Neural cell (in vitro differentiated cells): ENCODE measurements around the gene TNFSF11. TPM values are rescaled to one million over a fixed set of nuclear protein-coding genes. Genes with fewer than 3 reads are reported as not detected.

Experiments used
- H2AFZ ChIP-seq: fragments of 200-600, 300-800 bp; sonication (generic), shearing (Covaris generic); 2 replicates; pipeline ENCODE4 v1.6.0; 2014; ENCODE audit warnings: low read depth, mild to moderate bottlenecking, antibody characterized with exemption, low read length, moderate library complexity
- H3F3A ChIP-seq: fragments of 200-600 bp; shearing (Covaris generic); 2 replicates; pipeline ENCODE4 v1.6.1; 2016; ENCODE audit warnings: mild to moderate bottlenecking, moderate library complexity, mixed read lengths, antibody characterized with exemption, low read length; ENCODE audit not compliant: insufficient read depth, poor library complexity, severe bottlenecking
- H3K27ac ChIP-seq: fragments of 200-600, 300-800 bp; sonication (generic), shearing (Covaris generic); 2 replicates; pipeline ENCODE4 v1.5.1; 2014; ENCODE audit warnings: mild to moderate bottlenecking, low read length, moderate library complexity
- H3K27me3 ChIP-seq: fragments of 300-800, 200-600 bp; sonication (generic), shearing (Covaris generic); 2 replicates; pipeline ENCODE4 v1.6.0; 2014; ENCODE audit warnings: mild to moderate bottlenecking, low read depth, low read length, moderate library complexity; ENCODE audit not compliant: insufficient read depth
- H3K36me3 ChIP-seq: fragments of 300-800, 200-600 bp; sonication (generic), shearing (Covaris generic); 2 replicates; pipeline ENCODE4 v1.5.1; 2014; ENCODE audit warnings: mild to moderate bottlenecking, antibody characterized with exemption, low read length, moderate library complexity; ENCODE audit not compliant: insufficient read depth
- H3K4me2 ChIP-seq: fragments of 300-800, 200-600 bp; sonication (generic), shearing (Covaris generic); 2 replicates; pipeline ENCODE4 v1.6.0; 2014; ENCODE audit warnings: mild to moderate bottlenecking, low read length
- H3K4me3 ChIP-seq: fragments of 300-800, 200-600 bp; sonication (generic), shearing (Covaris generic); 2 replicates; pipeline ENCODE4 v1.5.1; 2014; ENCODE audit warnings: mild to moderate bottlenecking, low read length, moderate library complexity
- H3K79me2 ChIP-seq: fragments of 200-600 bp; shearing (Covaris generic); replicated peaks from 2 replicates; pipeline ENCODE4 v1.6.0; 2014; ENCODE audit warnings: mild to moderate bottlenecking, low read length, moderate library complexity; ENCODE audit not compliant: insufficient read depth
- H3K9ac ChIP-seq: fragments of 300-800, 200-600 bp; sonication (generic), shearing (Covaris generic); 2 replicates; pipeline ENCODE4 v1.6.1; 2016; ENCODE audit warnings: mild to moderate bottlenecking, low read length, mixed read lengths
- H3K9me2 ChIP-seq: fragments of 200-600 bp; shearing (Covaris generic); 2 replicates; pipeline ENCODE4 v1.6.1; 2016; ENCODE audit warnings: mild to moderate bottlenecking, low read length, mixed read lengths; ENCODE audit not compliant: insufficient read depth
- H3K9me3 ChIP-seq: fragments of 200-600, 300-800 bp; sonication (generic), shearing (Covaris generic); 2 replicates; pipeline ENCODE4 v1.6.1; 2016; ENCODE audit warnings: mild to moderate bottlenecking, mixed run types, low read length, moderate library complexity, mixed read lengths
- H4K20me1 ChIP-seq: fragments of 200-600 bp; shearing (Covaris generic); 2 replicates; pipeline ENCODE4 v1.6.1; 2016; ENCODE audit warnings: mild to moderate bottlenecking, mixed run types; ENCODE audit not compliant: insufficient read depth
- CTCF ChIP-seq: fragments of 450-650 bp; IDR thresholded peaks from 2 replicates; pipeline ENCODE4 v1.5.1; 2014; ENCODE audit warnings: antibody characterized with exemption, mild to moderate bottlenecking, moderate library complexity; ENCODE audit not compliant: poor library complexity, severe bottlenecking
- EP300 ChIP-seq: fragments of 450-650 bp; conservative IDR thresholded peaks from 2 replicates; pipeline ENCODE4 v1.6.1; 2014; ENCODE audit warnings: antibody characterized with exemption, mild to moderate bottlenecking, moderate library complexity; ENCODE audit not compliant: poor library complexity, severe bottlenecking
- EZH2 ChIP-seq: fragments of 200-600, 300-800 bp; shearing (Covaris generic), sonication (generic); IDR thresholded peaks from 2 replicates; pipeline ENCODE4 v1.6.1; 2014; ENCODE audit warnings: antibody characterized with exemption, low read length, borderline replicate concordance, mild to moderate bottlenecking; ENCODE audit not compliant: insufficient read depth, poor library complexity, severe bottlenecking
- MXI1 ChIP-seq: fragments of 450-650 bp; conservative IDR thresholded peaks from 2 replicates; pipeline ENCODE4 v1.6.1; 2014; ENCODE audit warnings: antibody characterized with exemption, mild to moderate bottlenecking; ENCODE audit not compliant: poor library complexity, severe bottlenecking
- POLR2AphosphoS5 ChIP-seq: IDR thresholded peaks from 2 replicates; pipeline ENCODE4 v1.6.1; 2012
- RAD21 ChIP-seq: fragments of 450-650 bp; conservative IDR thresholded peaks from 2 replicates; pipeline ENCODE4 v1.6.1; 2014; ENCODE audit warnings: antibody characterized with exemption, mild to moderate bottlenecking, moderate library complexity
- REST ChIP-seq: IDR thresholded peaks from 2 replicates; pipeline ENCODE4 v1.6.1; 2012; ENCODE audit warnings: borderline replicate concordance
- SMC3 ChIP-seq: fragments of 450-650 bp; conservative IDR thresholded peaks from 2 replicates; pipeline ENCODE4 v1.6.1; 2014; ENCODE audit warnings: antibody characterized with exemption, mild to moderate bottlenecking, moderate library complexity; ENCODE audit not compliant: poor library complexity
- TAF1 ChIP-seq: IDR thresholded peaks from 2 replicates; pipeline ENCODE4 v1.6.1; 2012; ENCODE audit warnings: low read depth
- polyA plus RNA-seq: library from polyadenylated mRNA; depleted of rRNA; stranded (reverse); fragments of >200 nt; gene quantifications from 2 replicates; pipeline ENCODE4 v1.2.3, GENCODE V29; 2014

TNFSF11 gene
- polyA plus RNA-seq, 1 donor from 2014 or later = not detected

GRCh38 chr13:42650506-42650905 lies 76.6 kb downstream of the TNFSF11 start:
- Histone ChIP-seq H3K4me3 (no peak overlapping the region), H3K9me2 (no peaks in the 10 kb centered on the region), H3K27me3 (no peaks in the 10 kb centered on the region), H3K27ac (no peak overlapping the region), H3F3A (no peaks in the 10 kb centered on the region), H2AFZ (no peak overlapping the region), H3K79me2 (no peaks in the 10 kb centered on the region), H3K9ac (no peak overlapping the region), H3K9me3 (no peaks in the 10 kb centered on the region), H4K20me1 (no peaks in the 10 kb centered on the region), H3K36me3 (no peaks in the 10 kb centered on the region), H3K4me2 (no peak overlapping the region)
- no peak for TF ChIP-seq SMC3

GRCh38 chr13:42651936-42652641 lies 78.1 kb downstream of the TNFSF11 start:
- no peak overlapping the region for H2AFZ ChIP-seq
- no peaks in the 10 kb centered on the region for H3K36me3 ChIP-seq
- H3F3A ChIP-seq = no peaks in the 10 kb centered on the region

More at GRCh38 chr13:42651936-42652641, 78.1 kb downstream of the TNFSF11 start:
- Histone ChIP-seq H3K9ac (no peak overlapping the region), H3K27ac (no peak overlapping the region), H3K27me3 (no peaks in the 10 kb centered on the region), H3K9me3 (no peaks in the 10 kb centered on the region), H3K4me2 (no peak overlapping the region), H3K79me2 (no peaks in the 10 kb centered on the region), H3K9me2 (no peaks in the 10 kb centered on the region), H3K4me3 (no peak overlapping the region), H4K20me1 (no peaks in the 10 kb centered on the region)
- no peak for TF ChIP-seq POLR2AphosphoS5
- TF ChIP-seq EZH2 = no peak
- TF ChIP-seq EP300 = no peak
- TF ChIP-seq MXI1 = no peak
- no peak for TF ChIP-seq SMC3
- no peak for TF ChIP-seq RAD21
- TF ChIP-seq REST = no peak
- no peak for TF ChIP-seq CTCF
- no peak for TF ChIP-seq TAF1
